ENCODE measurements around the gene PSG1.
"Not testable (repeated sequence)": the region's sequence is repeated elsewhere in the genome, so short reads cannot be mapped to it uniquely, and the experiment has no call there.

The PSG1 gene

GRCh38 chr19:42879613-42880012 lies at the start of gene PSG1:
PSG1 (minus strand) TSS chr19:42879713; CDS start chr19:42879581, 132 bp downstream.
- DNase-seq, result no peak

GRCh38 chr19:42928896-42929295 lies 49.4 kb upstream of the PSG1 start:
- no peak for DNase-seq

- no peak for DNase-seq
These were observed 47.3 kb upstream of the PSG1 start for GRCh38 chr19:42926781-42927180.

- peak; percentile 7 for DNase-seq
These were observed 43.6 kb upstream of the PSG1 start for GRCh38 chr19:42923106-42923505.

- not testable (repeated sequence) for DNase-seq
These were observed 41.5 kb upstream of the PSG1 start for GRCh38 chr19:42920971-42921370.

GRCh38 chr19:42919757-42920079 lies 40.2 kb upstream of the PSG1 start:
- no peak for DNase-seq

- not testable (repeated sequence) for DNase-seq
These were observed 39.7 kb upstream of the PSG1 start for GRCh38 chr19:42919070-42919756.

GRCh38 chr19:42918377-42919069 lies 39.0 kb upstream of the PSG1 start:
- not testable (repeated sequence) for DNase-seq

- DNase-seq, result not testable (repeated sequence)
These were observed 38.1 kb upstream of the PSG1 start, which contains the start of gene PSG6 for GRCh38 chr19:42917634-42918033. PSG6 (minus strand) TSS chr19:42917894; CDS start chr19:42917792, 102 bp downstream.

GRCh38 chr19:42916931-42917330 lies 37.4 kb upstream of the PSG1 start:
- not testable (repeated sequence) for DNase-seq

- DNase-seq, result not testable (repeated sequence)
These were observed 34.0 kb upstream of the PSG1 start for GRCh38 chr19:42913516-42913915.

- DNase-seq, result not testable (repeated sequence)
These were observed 33.4 kb upstream of the PSG1 start for GRCh38 chr19:42912941-42913340.

GRCh38 chr19:42911731-42912130 lies 32.2 kb upstream of the PSG1 start:
- not testable (repeated sequence) for DNase-seq

GRCh38 chr19:42906162-42906561 lies 26.6 kb upstream of the PSG1 start:
- not testable (repeated sequence) for DNase-seq

- not testable (repeated sequence) for DNase-seq
These were observed 21.0 kb upstream of the PSG1 start for GRCh38 chr19:42900561-42900960.

- DNase-seq, result not testable (repeated sequence)
These were observed 20.2 kb upstream of the PSG1 start for GRCh38 chr19:42899674-42900073.

- DNase-seq, result not testable (repeated sequence)
These were observed 19.6 kb upstream of the PSG1 start for GRCh38 chr19:42899110-42899509.

- DNase-seq, result not testable (repeated sequence)
These were observed 19.1 kb upstream of the PSG1 start for GRCh38 chr19:42898656-42899055.

- not testable (repeated sequence) for DNase-seq
These were observed 18.2 kb upstream of the PSG1 start for GRCh38 chr19:42897729-42898128.

- DNase-seq, result not testable (repeated sequence)
These were observed 10.9 kb upstream of the PSG1 start for GRCh38 chr19:42890446-42890845.

- not testable (repeated sequence) for DNase-seq
These were observed 8.4 kb upstream of the PSG1 start for GRCh38 chr19:42887876-42888445.

GRCh38 chr19:42882730-42883129 lies 3.2 kb upstream of the PSG1 start:
- not testable (repeated sequence) for DNase-seq

- DNase-seq, result not testable (repeated sequence)
These were observed 2.5 kb upstream of the PSG1 start for GRCh38 chr19:42882010-42882409.

GRCh38 chr19:42881279-42881678 lies 1.8 kb upstream of the PSG1 start:
- not testable (repeated sequence) for DNase-seq

Measured in NCI-H1092 treated with DMSO at 0.1 percent for 48 hours (cell line).